HepG2 (cell line): ENCODE measurements around the gene PPP2R5D.

Experiments
- GLI4 ChIP-seq: sonication (generic); formaldehyde crosslinking; IDR thresholded peaks from 2 replicates; pipeline ENCODE4 v1.5.1; 2020; ENCODE audit warnings: missing genetic modification reagents, mild to moderate bottlenecking, moderate library complexity, borderline replicate concordance
- HDAC6 ChIP-seq: fragments of 200-600 bp; sonication (generic); IDR thresholded peaks from 2 replicates; pipeline ENCODE4 v1.7.0; 2017; ENCODE audit warnings: mild to moderate bottlenecking, antibody characterized with exemption, low read length, low read depth
- IRX3 ChIP-seq: sonication (generic); formaldehyde crosslinking; IDR thresholded peaks from 2 replicates; pipeline ENCODE4 v1.8.1; 2023; ENCODE audit warnings: mild to moderate bottlenecking, low read depth, missing genetic modification reagents, borderline replicate concordance
- TOE1 ChIP-seq: sonication (generic); formaldehyde crosslinking; IDR thresholded peaks from 2 replicates; pipeline ENCODE4 v1.4.0; 2020; ENCODE audit warnings: mild to moderate bottlenecking, missing genetic modification reagents
- ZNF501 ChIP-seq: sonication (generic); formaldehyde crosslinking; IDR thresholded peaks from 2 replicates; pipeline ENCODE4 v1.5.1; 2020; ENCODE audit warnings: mild to moderate bottlenecking, moderate library complexity, missing genetic modification reagents

DNA sequence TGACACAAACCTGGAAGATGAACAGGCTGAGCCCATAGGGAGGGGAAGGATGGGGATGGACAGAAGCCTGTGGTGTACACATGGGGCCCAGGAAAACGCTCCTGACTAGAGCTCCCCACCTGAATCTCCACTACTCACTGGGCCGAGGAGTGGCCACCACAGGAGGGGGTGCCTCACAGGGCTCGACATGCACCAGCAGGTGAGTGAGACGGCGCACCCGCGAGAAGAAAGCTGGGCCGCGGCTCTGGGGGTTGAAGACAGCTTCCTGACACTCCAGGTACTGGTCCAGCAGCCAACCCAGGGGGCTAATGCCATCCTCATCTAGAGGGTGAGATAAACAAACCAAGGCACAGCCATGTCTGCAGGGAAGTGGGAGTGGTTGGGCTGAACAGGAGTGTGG, 58.9 kb downstream of the PPP2R5D start:
- TF ChIP-seq GLI4 (CRISPR knock-in tag): no peak
- TF ChIP-seq ZNF501 (CRISPR knock-in tag): no peak
- no peak for TF ChIP-seq TOE1
- no peak for TF ChIP-seq HDAC6
- TF ChIP-seq IRX3 (CRISPR knock-in tag): no peak
